NCI-H2196 (cell line): ENCODE data around the gene SERPINH1.

Experiments
- DNase-seq: peaks from one replicate; lab custom pipeline; 2025; ENCODE audit not compliant: unreplicated experiment; lab: John Stamatoyannopoulos, UW

Gene SERPINH1

GRCh38 chr11:75532200-75533048 is 29.6 kb upstream of the SERPINH1 start:
- DNase-seq, result peak; percentile 83

- no peak for DNase-seq
Measured at GRCh38 chr11:75533896-75534258, 28.2 kb upstream of the SERPINH1 start.

- DNase-seq, result no peak
Measured at GRCh38 chr11:75534259-75535069, 27.6 kb upstream of the SERPINH1 start.

GRCh38 chr11:75535071-75535470 is 27.0 kb upstream of the SERPINH1 start:
- DNase-seq, result no peak

- no peak for DNase-seq
Measured at GRCh38 chr11:75536786-75537641, 25.0 kb upstream of the SERPINH1 start.

- no peak for DNase-seq
Measured at GRCh38 chr11:75537740-75538139, 24.3 kb upstream of the SERPINH1 start.

- DNase-seq, result no peak
Measured at GRCh38 chr11:75538150-75538942, 23.7 kb upstream of the SERPINH1 start.

- no peak for DNase-seq
Measured at GRCh38 chr11:75539459-75540334, 22.4 kb upstream of the SERPINH1 start.

GRCh38 chr11:75541193-75542087 is 20.6 kb upstream of the SERPINH1 start:
- DNase-seq, result no peak

GRCh38 chr11:75542088-75542438 is 20.0 kb upstream of the SERPINH1 start:
- DNase-seq, result no peak

GRCh38 chr11:75543806-75544205 is 18.2 kb upstream of the SERPINH1 start:
- no peak for DNase-seq

GRCh38 chr11:75547177-75547576 is 14.9 kb upstream of the SERPINH1 start:
- no peak for DNase-seq

GRCh38 chr11:75547617-75548058 is 14.4 kb upstream of the SERPINH1 start:
- DNase-seq, result peak; percentile 71

- DNase-seq, result no peak
Measured at GRCh38 chr11:75548595-75549272, 13.3 kb upstream of the SERPINH1 start.

- no peak for DNase-seq
Measured at GRCh38 chr11:75549370-75549958, 12.6 kb upstream of the SERPINH1 start.

- no peak for DNase-seq
Measured at GRCh38 chr11:75553182-75553581, 8.9 kb upstream of the SERPINH1 start.

GRCh38 chr11:75553889-75554257 is 8.2 kb upstream of the SERPINH1 start:
- DNase-seq, result no peak
